Mammary epithelial cell (primary cell): Measurements from ENCODE around the gene PPP1R8.

Source experiments
- CTCF ChIP-seq, 2 donors: IDR thresholded peaks in 1 of 2; conservative IDR thresholded peaks in 1 of 2; 2 replicates each; pipeline ENCODE4 v1.5.1; 2011 to 2012; ENCODE audit warnings: inconsistent platforms in 2 of 2, low read length in 2 of 2, mild to moderate bottlenecking in 2 of 2, control low read depth in 1 of 2, low read depth in 1 of 2; ENCODE audit not compliant: insufficient read depth in 1 of 2; ENCODE audit errors: extremely low read depth in 1 of 2
- EZH2 ChIP-seq: IDR thresholded peaks from 2 replicates; pipeline ENCODE4 v1.6.1; 2012; ENCODE audit warnings: low read length, inconsistent platforms, borderline replicate concordance

- TF ChIP-seq CTCF (conservative IDR thresholded peaks at IDR 0.05 in 1 of 2, IDR thresholded peaks at IDR 0.05 in 1 of 2; ENCODE audit: extremely low read depth in 1 of 2, insufficient read depth in 1 of 2, low read depth in 1 of 2, low read length in 2 of 2), result no peak
- TF ChIP-seq EZH2, result no peak
Measured at GRCh38 chr1:27878039-27878438, 47.5 kb downstream of the PPP1R8 start.
